ENCODE results near the gene ADCY3.

DNA sequence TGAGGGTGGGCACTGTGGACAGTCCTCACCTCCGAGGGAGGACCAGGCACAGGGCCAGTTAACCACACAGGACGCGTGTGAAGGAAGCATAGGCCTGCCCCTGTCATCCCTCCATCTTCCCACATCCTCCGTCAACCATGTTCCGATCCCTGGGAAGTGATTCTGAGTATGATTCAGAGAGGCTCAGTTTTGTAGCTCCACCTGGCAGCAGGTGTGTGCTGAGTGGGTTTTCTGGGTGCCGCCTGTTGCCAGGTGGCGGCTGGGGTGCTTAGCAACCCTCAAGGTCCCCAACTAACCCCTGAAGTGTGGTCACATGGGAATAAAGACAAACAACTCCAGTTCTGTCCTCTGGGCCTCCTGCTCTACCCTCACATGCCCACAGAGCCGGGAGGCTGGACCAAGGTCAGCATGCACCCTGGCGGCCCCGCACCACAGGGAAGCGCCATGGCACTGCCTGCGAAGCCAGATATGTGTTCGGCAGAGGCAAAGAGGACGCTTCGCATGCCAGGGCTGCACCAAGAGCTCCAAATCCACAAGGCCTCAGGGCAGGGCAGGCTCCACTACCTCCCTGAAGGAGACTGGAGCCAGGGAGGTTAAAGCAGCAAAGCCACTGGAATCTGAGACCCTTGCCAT lies 60.0 kb downstream of the ADCY3 start:
- TF ChIP-seq, protein P1, sequence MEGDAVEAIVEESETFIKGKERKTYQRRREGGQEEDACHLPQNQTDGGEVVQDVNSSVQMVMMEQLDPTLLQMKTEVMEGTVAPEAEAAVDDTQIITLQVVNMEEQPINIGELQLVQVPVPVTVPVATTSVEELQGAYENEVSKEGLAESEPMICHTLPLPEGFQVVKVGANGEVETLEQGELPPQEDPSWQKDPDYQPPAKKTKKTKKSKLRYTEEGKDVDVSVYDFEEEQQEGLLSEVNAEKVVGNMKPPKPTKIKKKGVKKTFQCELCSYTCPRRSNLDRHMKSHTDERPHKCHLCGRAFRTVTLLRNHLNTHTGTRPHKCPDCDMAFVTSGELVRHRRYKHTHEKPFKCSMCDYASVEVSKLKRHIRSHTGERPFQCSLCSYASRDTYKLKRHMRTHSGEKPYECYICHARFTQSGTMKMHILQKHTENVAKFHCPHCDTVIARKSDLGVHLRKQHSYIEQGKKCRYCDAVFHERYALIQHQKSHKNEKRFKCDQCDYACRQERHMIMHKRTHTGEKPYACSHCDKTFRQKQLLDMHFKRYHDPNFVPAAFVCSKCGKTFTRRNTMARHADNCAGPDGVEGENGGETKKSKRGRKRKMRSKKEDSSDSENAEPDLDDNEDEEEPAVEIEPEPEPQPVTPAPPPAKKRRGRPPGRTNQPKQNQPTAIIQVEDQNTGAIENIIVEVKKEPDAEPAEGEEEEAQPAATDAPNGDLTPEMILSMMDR (IDR thresholded peaks at IDR 0.05 in 4 of 5, conservative IDR thresholded peaks at IDR 0.05 in 1 of 5), result no peak
- no peak for TF ChIP-seq POLR2A (IDR thresholded peaks at IDR 0.05)
